IPS-18a (cell line): ENCODE data around the gene MAN2A2.

Experiments
- H3K27ac ChIP-seq: one replicate; pipeline ENCODE4 v1.5.1; 2013; ENCODE audit warnings: low read length
- H3K27me3 ChIP-seq: one replicate; pipeline ENCODE4 v1.6.1; 2013; ENCODE audit warnings: mild to moderate bottlenecking, low read length; ENCODE audit not compliant: control insufficient read depth, insufficient read depth
- H3K36me3 ChIP-seq: one replicate; pipeline ENCODE4 v1.6.1; 2013; ENCODE audit warnings: low read depth, low read length; ENCODE audit not compliant: control insufficient read depth
- H3K4me1 ChIP-seq: one replicate; pipeline ENCODE4 v1.6.1; 2013; ENCODE audit warnings: low read depth, low read length; ENCODE audit not compliant: control insufficient read depth
- H3K4me3 ChIP-seq: one replicate; pipeline ENCODE4 v1.5.1; 2013; ENCODE audit warnings: low read length
- H3K9ac ChIP-seq: one replicate; pipeline ENCODE4 v1.6.1; 2013; ENCODE audit warnings: mild to moderate bottlenecking, low read length, moderate library complexity
- H3K9me3 ChIP-seq: one replicate; pipeline ENCODE4 v1.6.1; 2013; ENCODE audit warnings: low read depth, low read length; ENCODE audit not compliant: control insufficient read depth

The MAN2A2 gene

DNA sequence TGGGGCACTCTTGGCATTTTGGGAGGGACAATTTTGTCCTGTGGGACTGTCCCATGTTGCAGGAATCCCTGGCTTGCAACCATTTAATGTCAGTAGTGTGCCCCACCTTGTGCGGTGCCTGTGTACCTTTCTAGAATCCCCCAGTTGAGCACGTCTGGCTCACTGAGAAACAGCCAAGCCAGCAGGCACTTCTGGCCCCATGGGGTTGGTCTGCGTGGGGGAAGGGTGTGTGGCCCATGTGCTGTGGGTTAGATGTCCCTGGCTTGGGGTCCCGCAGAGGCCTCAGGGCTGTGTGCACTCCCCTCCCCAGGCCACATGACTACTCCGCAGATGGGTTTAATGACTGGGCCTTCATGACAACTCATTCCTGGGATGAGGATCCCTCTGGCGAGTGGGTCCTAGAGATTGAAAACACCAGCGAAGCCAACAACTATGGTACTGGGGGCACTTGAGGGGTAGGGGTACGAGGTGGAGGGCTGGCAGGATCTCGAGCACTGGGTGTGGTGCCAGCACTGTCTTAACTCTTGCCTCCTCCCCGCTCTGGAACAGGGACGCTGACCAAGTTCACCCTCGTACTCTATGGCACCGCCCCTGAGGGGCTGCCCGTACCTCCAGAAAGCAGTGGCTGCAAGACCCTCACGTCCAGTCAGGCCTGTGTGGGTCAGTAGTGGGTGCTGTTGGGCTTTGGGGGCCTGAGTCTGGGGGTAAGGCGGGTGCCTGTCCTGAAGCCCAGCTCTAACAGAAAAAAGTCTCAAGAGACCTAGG lies 22.5 kb upstream of the MAN2A2 start:
- no peak overlapping the region for H3K9ac ChIP-seq

DNA sequence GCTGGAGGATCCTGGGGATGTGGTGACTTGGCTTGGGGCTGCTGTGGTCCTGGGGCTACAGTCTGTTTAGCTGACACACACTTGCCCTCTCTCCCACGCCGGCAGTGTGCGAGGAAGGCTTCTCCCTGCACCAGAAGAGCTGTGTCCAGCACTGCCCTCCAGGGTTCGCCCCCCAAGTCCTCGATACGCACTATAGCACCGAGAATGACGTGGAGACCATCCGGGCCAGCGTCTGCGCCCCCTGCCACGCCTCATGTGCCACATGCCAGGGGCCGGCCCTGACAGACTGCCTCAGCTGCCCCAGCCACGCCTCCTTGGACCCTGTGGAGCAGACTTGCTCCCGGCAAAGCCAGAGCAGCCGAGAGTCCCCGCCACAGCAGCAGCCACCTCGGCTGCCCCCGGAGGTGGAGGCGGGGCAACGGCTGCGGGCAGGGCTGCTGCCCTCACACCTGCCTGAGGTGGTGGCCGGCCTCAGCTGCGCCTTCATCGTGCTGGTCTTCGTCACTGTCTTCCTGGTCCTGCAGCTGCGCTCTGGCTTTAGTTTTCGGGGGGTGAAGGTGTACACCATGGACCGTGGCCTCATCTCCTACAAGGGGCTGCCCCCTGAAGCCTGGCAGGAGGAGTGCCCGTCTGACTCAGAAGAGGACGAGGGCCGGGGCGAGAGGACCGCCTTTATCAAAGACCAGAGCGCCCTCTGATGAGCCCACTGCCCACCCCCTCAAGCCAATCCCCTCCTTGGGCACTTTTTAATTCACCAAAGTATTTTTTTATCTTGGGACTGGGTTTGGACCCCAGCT lies 21.7 kb upstream of the MAN2A2 start:
- Histone ChIP-seq H3K4me1 (peaks cover 7% of the 10 kb centered on the region), H3K27me3 (no peaks in the 10 kb centered on the region), H3K4me3 (no peak overlapping the region), H3K9me3 (no peaks in the 10 kb centered on the region), H3K27ac (no peak overlapping the region), H3K9ac (no peak overlapping the region), H3K36me3 (peaks cover 26% of the 10 kb centered on the region)

More for the DNA sequence above, 22.5 kb upstream of the MAN2A2 start:
- Histone ChIP-seq H3K27ac (no peak overlapping the region), H3K9me3 (no peaks in the 10 kb centered on the region), H3K4me1 (peaks cover 7% of the 10 kb centered on the region), H3K27me3 (no peaks in the 10 kb centered on the region), H3K36me3 (peaks cover 26% of the 10 kb centered on the region), H3K4me3 (no peak overlapping the region)

DNA sequence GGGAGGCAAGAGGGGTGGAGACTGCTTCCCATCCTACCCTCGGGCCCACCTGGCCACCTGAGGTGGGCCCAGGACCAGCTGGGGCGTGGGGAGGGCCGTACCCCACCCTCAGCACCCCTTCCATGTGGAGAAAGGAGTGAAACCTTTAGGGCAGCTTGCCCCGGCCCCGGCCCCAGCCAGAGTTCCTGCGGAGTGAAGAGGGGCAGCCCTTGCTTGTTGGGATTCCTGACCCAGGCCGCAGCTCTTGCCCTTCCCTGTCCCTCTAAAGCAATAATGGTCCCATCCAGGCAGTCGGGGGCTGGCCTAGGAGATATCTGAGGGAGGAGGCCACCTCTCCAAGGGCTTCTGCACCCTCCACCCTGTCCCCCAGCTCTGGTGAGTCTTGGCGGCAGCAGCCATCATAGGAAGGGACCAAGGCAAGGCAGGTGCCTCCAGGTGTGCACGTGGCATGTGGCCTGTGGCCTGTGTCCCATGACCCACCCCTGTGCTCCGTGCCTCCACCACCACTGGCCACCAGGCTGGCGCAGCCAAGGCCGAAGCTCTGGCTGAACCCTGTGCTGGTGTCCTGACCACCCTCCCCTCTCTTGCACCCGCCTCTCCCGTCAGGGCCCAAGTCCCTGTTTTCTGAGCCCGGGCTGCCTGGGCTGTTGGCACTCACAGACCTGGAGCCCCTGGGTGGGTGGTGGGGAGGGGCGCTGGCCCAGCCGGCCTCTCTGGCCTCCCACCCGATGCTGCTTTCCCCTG lies 21.0 kb upstream of the MAN2A2 start:
- H3K27ac ChIP-seq = no peak overlapping the region

DNA sequence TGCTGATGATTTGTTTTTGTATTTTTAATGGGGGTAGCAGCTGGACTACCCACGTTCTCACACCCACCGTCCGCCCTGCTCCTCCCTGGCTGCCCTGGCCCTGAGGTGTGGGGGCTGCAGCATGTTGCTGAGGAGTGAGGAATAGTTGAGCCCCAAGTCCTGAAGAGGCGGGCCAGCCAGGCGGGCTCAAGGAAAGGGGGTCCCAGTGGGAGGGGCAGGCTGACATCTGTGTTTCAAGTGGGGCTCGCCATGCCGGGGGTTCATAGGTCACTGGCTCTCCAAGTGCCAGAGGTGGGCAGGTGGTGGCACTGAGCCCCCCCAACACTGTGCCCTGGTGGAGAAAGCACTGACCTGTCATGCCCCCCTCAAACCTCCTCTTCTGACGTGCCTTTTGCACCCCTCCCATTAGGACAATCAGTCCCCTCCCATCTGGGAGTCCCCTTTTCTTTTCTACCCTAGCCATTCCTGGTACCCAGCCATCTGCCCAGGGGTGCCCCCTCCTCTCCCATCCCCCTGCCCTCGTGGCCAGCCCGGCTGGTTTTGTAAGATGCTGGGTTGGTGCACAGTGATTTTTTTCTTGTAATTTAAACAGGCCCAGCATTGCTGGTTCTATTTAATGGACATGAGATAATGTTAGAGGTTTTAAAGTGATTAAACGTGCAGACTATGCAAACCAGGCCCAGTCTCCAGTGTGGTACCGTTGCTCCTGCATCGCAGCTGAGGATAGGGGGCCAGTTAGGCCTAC lies 20.1 kb upstream of the MAN2A2 start:
- H3K36me3 ChIP-seq = peaks cover 16% of the 10 kb centered on the region
- H3K27ac ChIP-seq = no peak overlapping the region

More for the DNA sequence above, 21.0 kb upstream of the MAN2A2 start:
- no peak overlapping the region for H3K4me3 ChIP-seq
- H3K4me1 ChIP-seq = peaks cover 7% of the 10 kb centered on the region
- H3K36me3 ChIP-seq = peaks cover 21% of the 10 kb centered on the region
- no peaks in the 10 kb centered on the region for H3K27me3 ChIP-seq
- no peaks in the 10 kb centered on the region for H3K9me3 ChIP-seq
- no peak overlapping the region for H3K9ac ChIP-seq

DNA sequence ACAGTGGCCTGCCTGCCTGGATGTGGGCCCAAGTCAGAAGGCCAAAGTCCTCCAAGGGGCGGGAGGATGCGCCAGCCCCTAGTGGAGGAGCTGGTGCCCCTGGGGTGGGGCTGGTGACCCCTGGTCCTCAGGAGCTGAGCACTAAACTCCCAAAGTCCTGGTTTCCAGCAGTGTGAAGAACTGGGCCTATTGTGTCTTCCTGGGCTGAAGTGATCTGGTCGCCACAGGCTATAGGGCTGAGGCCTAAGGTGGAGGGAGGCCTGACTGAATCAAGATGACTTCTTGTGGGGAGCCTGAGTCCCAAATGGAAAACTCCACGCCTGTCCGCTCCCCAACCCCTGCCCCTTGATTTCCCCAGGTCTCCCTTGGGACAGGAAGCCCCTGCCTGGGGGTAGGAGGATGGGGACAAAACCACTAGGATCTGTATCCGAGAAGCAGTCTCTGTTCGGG lies 19.6 kb upstream of the MAN2A2 start:
- peak overlapping the region; percentile 48 for H3K4me3 ChIP-seq
- no peak overlapping the region for H3K27ac ChIP-seq
- peaks cover 7% of the 10 kb centered on the region for H3K4me1 ChIP-seq
- H3K36me3 ChIP-seq = peaks cover 13% of the 10 kb centered on the region
- peak overlapping the region; percentile 54 for H3K9ac ChIP-seq
- H3K27me3 ChIP-seq = no peaks in the 10 kb centered on the region
- H3K9me3 ChIP-seq = no peaks in the 10 kb centered on the region

More for the DNA sequence above, 20.1 kb upstream of the MAN2A2 start:
- Histone ChIP-seq H3K9ac (no peak overlapping the region), H3K4me1 (peaks cover 7% of the 10 kb centered on the region), H3K27me3 (no peaks in the 10 kb centered on the region), H3K9me3 (no peaks in the 10 kb centered on the region), H3K4me3 (no peak overlapping the region)

DNA sequence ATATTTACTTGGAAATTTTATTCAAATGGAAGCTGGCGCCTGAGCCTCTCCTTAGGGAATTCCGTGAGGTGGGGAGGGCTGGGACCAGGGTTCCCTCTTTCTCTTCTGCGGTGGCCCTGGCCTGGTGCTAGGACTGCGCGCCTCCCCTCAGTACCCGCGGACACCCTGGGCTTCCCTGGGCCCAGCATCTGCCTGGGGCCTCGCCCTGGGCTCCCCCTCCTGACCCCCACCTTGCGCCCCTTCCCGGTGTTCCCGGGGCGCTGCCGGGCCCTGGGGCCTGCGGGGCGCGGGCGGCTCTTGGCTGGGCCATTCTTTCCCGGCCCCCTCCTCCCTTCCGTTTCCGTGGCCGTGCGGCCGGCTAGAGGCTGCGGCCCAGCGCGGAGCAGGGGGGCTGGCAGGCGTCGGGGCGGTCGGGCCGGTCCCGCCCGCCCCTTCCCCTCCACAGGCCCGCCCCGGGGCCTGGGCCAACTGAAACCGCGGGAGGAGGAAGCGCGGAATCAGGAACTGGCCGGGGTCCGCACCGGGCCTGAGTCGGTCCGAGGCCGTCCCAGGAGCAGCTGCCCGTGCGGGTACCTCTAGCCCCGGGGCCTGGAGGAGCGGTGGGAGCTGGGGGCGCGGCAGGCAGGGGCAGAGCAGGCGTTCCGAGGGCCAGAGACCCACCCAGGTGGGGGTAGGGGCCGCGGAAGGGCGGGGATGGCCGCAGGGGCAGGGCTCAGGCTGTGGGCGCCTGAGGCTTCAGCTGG lies 19.0 kb upstream of the MAN2A2 start, which contains the start of gene FES:
TSS of gene FES (plus strand) at position 529 of the 743 bp plus-strand sequence. CDS start 542 bp downstream, outside the sequence.
- H3K4me3 ChIP-seq = peak within 1 kb of the TSS; percentile 48
- H3K9me3 ChIP-seq = no peaks in the 10 kb centered on the region
- H3K9ac ChIP-seq = peak within 1 kb of the TSS; percentile 54
- H3K27ac ChIP-seq = no peak within 1 kb of the TSS
- H3K4me1 ChIP-seq = peaks cover 7% of the 10 kb centered on the region
- H3K36me3 ChIP-seq = peaks cover 7% of the 10 kb centered on the region
- no peaks in the 10 kb centered on the region for H3K27me3 ChIP-seq

DNA sequence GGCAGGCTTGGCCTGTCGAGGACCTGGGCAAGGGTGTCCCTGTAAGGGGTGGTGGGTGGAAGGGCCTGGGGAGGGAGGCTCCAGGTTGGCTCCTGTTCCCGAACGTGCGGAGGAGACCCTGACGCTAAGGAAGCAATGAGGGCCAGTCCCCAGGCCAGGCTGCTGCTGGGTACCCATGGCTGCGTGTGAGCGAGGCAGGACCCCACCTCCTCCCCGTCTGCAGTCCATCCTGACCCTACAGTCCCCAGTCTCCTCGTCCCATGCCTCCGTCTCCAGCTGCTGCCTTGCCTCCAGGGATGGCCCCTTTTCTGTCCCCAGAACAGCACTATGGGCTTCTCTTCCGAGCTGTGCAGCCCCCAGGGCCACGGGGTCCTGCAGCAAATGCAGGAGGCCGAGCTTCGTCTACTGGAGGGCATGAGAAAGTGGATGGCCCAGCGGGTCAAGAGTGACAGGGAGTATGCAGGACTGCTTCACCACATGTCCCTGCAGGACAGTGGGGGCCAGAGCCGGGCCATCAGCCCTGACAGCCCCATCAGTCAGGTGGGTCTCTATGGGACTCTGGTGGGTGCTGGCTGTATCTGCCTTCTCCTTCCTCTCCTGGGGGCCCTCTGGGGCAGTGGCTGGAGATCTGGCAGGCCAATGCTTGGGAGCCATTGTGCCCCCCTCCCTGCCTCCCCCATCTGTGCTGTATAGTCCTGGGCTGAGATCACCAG lies 18.2 kb upstream of the MAN2A2 start:
- peaks cover under 1% of the 10 kb centered on the region for H3K36me3 ChIP-seq
- no peaks in the 10 kb centered on the region for H3K27me3 ChIP-seq
- peaks cover 7% of the 10 kb centered on the region for H3K4me1 ChIP-seq
- H3K9me3 ChIP-seq = no peaks in the 10 kb centered on the region
- peak overlapping the region; percentile 54 for H3K9ac ChIP-seq
- H3K27ac ChIP-seq = no peak overlapping the region
- H3K4me3 ChIP-seq = peak overlapping the region; percentile 48

DNA sequence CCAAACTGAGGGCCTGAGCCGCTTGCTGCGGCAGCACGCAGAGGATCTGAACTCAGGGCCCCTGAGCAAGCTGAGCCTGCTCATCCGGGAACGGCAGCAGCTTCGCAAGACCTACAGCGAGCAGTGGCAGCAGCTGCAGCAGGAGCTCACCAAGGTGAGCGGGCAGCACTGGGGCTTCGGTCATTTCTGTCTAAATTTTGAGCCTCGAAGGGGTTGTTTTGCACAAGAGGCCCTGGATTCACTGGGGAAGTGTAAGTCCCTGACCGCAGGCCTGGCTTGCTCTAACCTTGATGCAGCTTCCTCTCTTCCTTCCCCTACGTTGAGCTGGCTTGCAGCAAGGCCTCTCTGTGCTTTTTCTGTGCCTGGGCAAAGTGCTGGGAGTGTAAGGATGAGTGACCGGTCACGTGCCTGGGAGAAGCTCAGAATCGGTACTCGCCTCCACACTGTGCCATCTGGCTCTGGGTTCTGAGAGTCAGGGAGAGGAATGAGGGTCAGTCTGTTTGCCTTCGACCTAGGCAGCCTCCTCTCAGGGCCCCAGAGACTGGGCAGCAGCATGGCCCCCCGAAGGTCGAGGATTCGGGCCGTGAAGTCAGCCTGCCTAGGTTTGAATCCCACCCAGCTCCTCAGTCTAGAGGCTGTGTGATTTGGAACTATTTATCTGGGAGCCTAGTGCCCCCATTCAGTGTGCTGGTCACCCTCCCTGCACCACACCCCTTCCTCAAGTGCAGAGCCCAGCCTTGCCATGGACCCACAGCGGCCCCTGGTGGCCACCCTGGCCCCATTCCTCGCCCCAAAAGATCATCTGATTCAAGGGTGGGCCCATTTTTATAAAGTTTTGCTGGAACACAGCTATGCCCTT lies 17.4 kb upstream of the MAN2A2 start:
- Histone ChIP-seq H3K27me3 (no peaks in the 10 kb centered on the region), H3K36me3 (no peaks in the 10 kb centered on the region), H3K4me3 (no peak overlapping the region), H3K9ac (no peak overlapping the region), H3K4me1 (peaks cover 7% of the 10 kb centered on the region), H3K27ac (no peak overlapping the region), H3K9me3 (no peaks in the 10 kb centered on the region)

DNA sequence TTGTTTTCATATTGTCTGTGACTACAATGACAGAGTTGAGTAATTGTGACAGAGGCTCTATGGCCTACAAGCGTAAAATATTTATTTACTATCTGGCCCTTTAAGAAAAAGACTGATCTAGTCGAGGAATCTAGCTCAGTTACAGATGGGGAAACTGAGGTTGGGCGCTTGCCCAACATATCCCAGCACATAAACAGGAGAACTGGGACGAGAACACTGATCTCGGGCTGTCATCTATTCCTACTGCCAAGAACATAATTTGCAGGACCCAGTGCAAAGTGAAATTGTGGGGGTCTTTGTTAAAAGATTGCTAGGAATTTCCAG lies 16.8 kb upstream of the MAN2A2 start:
- Histone ChIP-seq H3K9me3 (no peaks in the 10 kb centered on the region), H3K27ac (no peak overlapping the region), H3K27me3 (no peaks in the 10 kb centered on the region), H3K9ac (no peak overlapping the region), H3K36me3 (no peaks in the 10 kb centered on the region), H3K4me3 (no peak overlapping the region), H3K4me1 (peaks cover 7% of the 10 kb centered on the region)
